Ovary (tissue), 3 donors: Measurements from ENCODE around the gene SIRPA.

Experiments used
- EP300 ChIP-seq: sonication (generic); formaldehyde crosslinking; IDR thresholded peaks from one replicate; pipeline ENCODE4 v1.6.1; 2017; ENCODE audit warnings: antibody characterized with exemption
- POLR2A ChIP-seq: fragments of 450-650 bp; IDR thresholded peaks from one replicate; pipeline ENCODE4 v1.6.1; 2017; ENCODE audit warnings: antibody characterized with exemption, mild to moderate bottlenecking, moderate library complexity
- TF ChIP-seq, protein P1 (sequence below), 3 donors: fragments of 450-650 bp in 2 of 3; fragments of 200-600 bp in 1 of 3; IDR thresholded peaks; one replicate each; pipeline versions ENCODE4 v1.5.1 to v1.8.0; 2016 to 2022; ENCODE audit warnings: antibody characterized with exemption in 3 of 3, mild to moderate bottlenecking in 1 of 3
- donor health status: DM: no; HTN: no; CAD: no.

GRCh38 chr20:1893721-1894470 lies 1.3 kb upstream of the SIRPA start:
- TF ChIP-seq, protein P1, sequence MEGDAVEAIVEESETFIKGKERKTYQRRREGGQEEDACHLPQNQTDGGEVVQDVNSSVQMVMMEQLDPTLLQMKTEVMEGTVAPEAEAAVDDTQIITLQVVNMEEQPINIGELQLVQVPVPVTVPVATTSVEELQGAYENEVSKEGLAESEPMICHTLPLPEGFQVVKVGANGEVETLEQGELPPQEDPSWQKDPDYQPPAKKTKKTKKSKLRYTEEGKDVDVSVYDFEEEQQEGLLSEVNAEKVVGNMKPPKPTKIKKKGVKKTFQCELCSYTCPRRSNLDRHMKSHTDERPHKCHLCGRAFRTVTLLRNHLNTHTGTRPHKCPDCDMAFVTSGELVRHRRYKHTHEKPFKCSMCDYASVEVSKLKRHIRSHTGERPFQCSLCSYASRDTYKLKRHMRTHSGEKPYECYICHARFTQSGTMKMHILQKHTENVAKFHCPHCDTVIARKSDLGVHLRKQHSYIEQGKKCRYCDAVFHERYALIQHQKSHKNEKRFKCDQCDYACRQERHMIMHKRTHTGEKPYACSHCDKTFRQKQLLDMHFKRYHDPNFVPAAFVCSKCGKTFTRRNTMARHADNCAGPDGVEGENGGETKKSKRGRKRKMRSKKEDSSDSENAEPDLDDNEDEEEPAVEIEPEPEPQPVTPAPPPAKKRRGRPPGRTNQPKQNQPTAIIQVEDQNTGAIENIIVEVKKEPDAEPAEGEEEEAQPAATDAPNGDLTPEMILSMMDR (IDR thresholded peaks at IDR 0.05), result no peak
- TF ChIP-seq POLR2A (no peak), EP300 (no peak)
